Esophagus muscularis mucosa (tissue), 3 donors: Measurements from ENCODE around the gene DOK5.

Experiments used
- CTCF ChIP-seq, 3 experiments: fragments of 200-600 bp in 2 of 3; fragments of 450-650 bp in 1 of 3; sonication (generic) in 2 of 3; IDR thresholded peaks; one replicate each; pipeline ENCODE4 v1.5.1; 2017 to 2019; ENCODE audit warnings: antibody characterized with exemption in 3 of 3, mild to moderate bottlenecking in 2 of 3, moderate library complexity in 1 of 3
- EP300 ChIP-seq: sonication (generic); formaldehyde crosslinking; IDR thresholded peaks from one replicate; pipeline ENCODE4 v1.6.1; 2017; ENCODE audit warnings: antibody characterized with exemption

GRCh38 chr20:54497931-54498718 lies 22.7 kb downstream of the DOK5 start:
- TF ChIP-seq CTCF (IDR thresholded peaks at IDR 0.05) = no peak
- no peak for TF ChIP-seq EP300
